GM19455 (cell line): ENCODE measurements around the gene SERPINA4.

Experiments used
- ATAC-seq: cut with Tn5 transposase; IDR thresholded peaks from one replicate; pipeline ENCODE4 v1.9.1; 2021; ENCODE audit not compliant: unreplicated experiment

Gene SERPINA4

GRCh38 chr14:94613720-94614644 is 52.7 kb downstream of the SERPINA4 start:
- no peak for ATAC-seq

- no peak for ATAC-seq
Measured at GRCh38 chr14:94614802-94615201, 53.6 kb downstream of the SERPINA4 start.

- no peak for ATAC-seq
Measured at GRCh38 chr14:94615254-94615653, 54.0 kb downstream of the SERPINA4 start.

- ATAC-seq, result no peak
Measured at GRCh38 chr14:94615823-94616570, 54.8 kb downstream of the SERPINA4 start.

GRCh38 chr14:94617366-94617941 is 56.2 kb downstream of the SERPINA4 start:
- ATAC-seq, result no peak

GRCh38 chr14:94617988-94618822 is 57.0 kb downstream of the SERPINA4 start:
- ATAC-seq, result no peak

- no peak for ATAC-seq
Measured at GRCh38 chr14:94619297-94619696, 58.1 kb downstream of the SERPINA4 start.
